Liver (tissue), 9 donors: ENCODE results near the gene GRIA1. TPM values are rescaled to one million over a fixed set of nuclear protein-coding genes. Genes with fewer than 3 reads are reported as not detected.

Source experiments
- DNase-seq: peaks from one replicate; pipeline ENCODE4 v3.0.0-alpha.2; 2017; ENCODE audit warnings: low spot score
- H3K27ac ChIP-seq, 2 donors: one replicate each; pipeline ENCODE4 v1.7.0; 2013; ENCODE audit warnings: inconsistent platforms in 2 of 2, low read length in 2 of 2, control low read depth in 1 of 2, low read depth in 1 of 2, mild to moderate bottlenecking in 1 of 2
- H3K27me3 ChIP-seq, 4 donors: one replicate each; pipeline versions ENCODE4 v1.6.1 to v1.7.0; 2013; ENCODE audit warnings: low read length in 3 of 4, inconsistent platforms in 1 of 4, mild to moderate bottlenecking in 1 of 4, moderate library complexity in 1 of 4; ENCODE audit not compliant: control insufficient read depth in 4 of 4, insufficient read depth in 4 of 4
- H3K36me3 ChIP-seq, 4 donors: one replicate each; pipeline versions ENCODE4 v1.6.1 to v1.7.0; 2013; ENCODE audit warnings: low read length in 3 of 4, mild to moderate bottlenecking in 3 of 4, low read depth in 1 of 4, moderate library complexity in 1 of 4; ENCODE audit not compliant: control insufficient read depth in 4 of 4, insufficient read depth in 3 of 4
- H3K4me1 ChIP-seq, 4 donors: one replicate each; pipeline versions ENCODE4 v1.6.1 to v1.7.0; 2013; ENCODE audit warnings: low read length in 3 of 4, mild to moderate bottlenecking in 3 of 4, moderate library complexity in 1 of 4; ENCODE audit not compliant: control insufficient read depth in 4 of 4, insufficient read depth in 4 of 4
- H3K4me3 ChIP-seq, 3 donors: one replicate each; pipeline versions ENCODE4 v1.6.1 to v1.7.0; 2013; ENCODE audit warnings: low read length in 3 of 3, control low read depth in 1 of 3, low read depth in 1 of 3, mild to moderate bottlenecking in 1 of 3
- H3K9ac ChIP-seq, 2 donors: one replicate each; pipeline ENCODE4 v1.7.0; 2013; ENCODE audit warnings: low read length in 2 of 2, mild to moderate bottlenecking in 2 of 2, moderate library complexity in 2 of 2, control low read depth in 1 of 2, low read depth in 1 of 2
- H3K9me3 ChIP-seq, 4 donors: one replicate each; pipeline versions ENCODE4 v1.6.1 to v1.7.0; 2013; ENCODE audit warnings: low read length in 3 of 4; ENCODE audit not compliant: control insufficient read depth in 4 of 4
- EGR1 ChIP-seq, 2 donors: IDR thresholded peaks; 2 replicates each; pipeline ENCODE4 v1.6.1; 2016 to 2018; ENCODE audit warnings: antibody characterized with exemption in 2 of 2, low read depth in 2 of 2
- FOXA1 ChIP-seq: IDR thresholded peaks from 2 replicates; pipeline ENCODE4 v1.6.1; 2016; ENCODE audit warnings: antibody characterized with exemption
- FOXA2 ChIP-seq: IDR thresholded peaks from 2 replicates; pipeline ENCODE4 v1.6.1; 2016; ENCODE audit warnings: antibody characterized with exemption
- GABPA ChIP-seq, 2 donors: IDR thresholded peaks in 1 of 2; conservative IDR thresholded peaks in 1 of 2; 2 replicates each; pipeline ENCODE4 v1.6.1; 2016; ENCODE audit warnings: antibody characterized with exemption in 2 of 2, mild to moderate bottlenecking in 1 of 2, moderate library complexity in 1 of 2
- HNF4A ChIP-seq, 2 donors: conservative IDR thresholded peaks; 2 replicates each; pipeline ENCODE4 v1.6.1; 2016; ENCODE audit warnings: antibody characterized with exemption in 2 of 2, mild to moderate bottlenecking in 2 of 2
- HNF4G ChIP-seq: IDR thresholded peaks from 2 replicates; pipeline ENCODE4 v1.6.1; 2016; ENCODE audit warnings: antibody characterized with exemption
- JUND ChIP-seq, 2 donors: IDR thresholded peaks; 2 replicates each; pipeline ENCODE4 v1.6.1; 2016; ENCODE audit warnings: antibody characterized with exemption in 2 of 2
- NR2F2 ChIP-seq: IDR thresholded peaks from 2 replicates; pipeline ENCODE4 v1.6.1; 2016; ENCODE audit warnings: antibody characterized with exemption
- RAD21 ChIP-seq, 2 donors: IDR thresholded peaks; 2 replicates each; pipeline ENCODE4 v1.6.1; 2016; ENCODE audit warnings: antibody characterized with exemption in 2 of 2, mild to moderate bottlenecking in 2 of 2
- RXRA ChIP-seq, 2 donors: IDR thresholded peaks; 2 replicates each; pipeline ENCODE4 v1.6.1; 2017 to 2018; ENCODE audit warnings: antibody characterized with exemption in 2 of 2, mild to moderate bottlenecking in 1 of 2
- SP1 ChIP-seq: IDR thresholded peaks from 2 replicates; pipeline ENCODE4 v1.6.1; 2018; ENCODE audit warnings: antibody characterized with exemption, mild to moderate bottlenecking
- TAF1 ChIP-seq: conservative IDR thresholded peaks from 2 replicates; pipeline ENCODE4 v1.6.1; 2016; ENCODE audit warnings: antibody characterized with exemption, mild to moderate bottlenecking
- YY1 ChIP-seq: IDR thresholded peaks from 2 replicates; pipeline ENCODE4 v1.6.1; 2016; ENCODE audit warnings: antibody characterized with exemption, mild to moderate bottlenecking
- WGBS: extraction: QIAGEN DNeasy Blood & Tissue Kit; methylation state at CpG from one replicate; pipeline ENCODE4 v1.1.7; 2013; 5-methylcytosine and 5-hydroxymethylcytosine counted together
- polyA plus RNA-seq, 2 donors: library from polyadenylated mRNA; stranded (reverse) in 1 of 2; unstranded in 1 of 2; fragments of 200-250 nt in 1 of 2; fragments of >200 nt in 1 of 2; fragmentation: Nextera tagmentation in 1 of 2; extraction: Ambion mirVana in 1 of 2; gene quantifications; one replicate each; pipeline versions ENCODE4 v1.2.1 to v1.2.3, GENCODE V29; 2013 to 2015
- total RNA-seq, 2 donors: library from RNA; depleted of rRNA; stranded (reverse); fragments of >200 nt; gene quantifications; one replicate each; pipeline ENCODE4 v1.2.3, GENCODE V29; 2014
- TF ChIP-seq, protein P1 (sequence below): IDR thresholded peaks from 2 replicates; pipeline ENCODE4 v1.6.1; 2016; ENCODE audit warnings: antibody characterized with exemption
- TF ChIP-seq, protein P2 (sequence below): fragments of 150-350 bp; IDR thresholded peaks from 2 replicates; pipeline ENCODE4 v1.5.1; 2017; ENCODE audit warnings: improper control_type of control experiment, low read depth, low read length; ENCODE audit not compliant: missing input control
- TF ChIP-seq, protein P3 (sequence below): IDR thresholded peaks from 2 replicates; pipeline ENCODE4 v1.6.1; 2016; ENCODE audit warnings: antibody characterized with exemption, mild to moderate bottlenecking
- TF ChIP-seq, protein P4 (sequence below): IDR thresholded peaks from 2 replicates; pipeline ENCODE4 v1.6.1; 2016; ENCODE audit warnings: antibody characterized with exemption
- TF ChIP-seq, protein P5 (sequence below): IDR thresholded peaks from 2 replicates; pipeline ENCODE4 v1.6.1; 2016; ENCODE audit warnings: antibody characterized with exemption
- donor health status: healthy.
- donor health status: healthy.
- donor health status: healthy.
- donor health status: healthy.
- donor health status: healthy.

Gene GRIA1
- total and polyA plus RNA-seq, 4 donors = 0.08 TPM; not detected in 3

DNA sequence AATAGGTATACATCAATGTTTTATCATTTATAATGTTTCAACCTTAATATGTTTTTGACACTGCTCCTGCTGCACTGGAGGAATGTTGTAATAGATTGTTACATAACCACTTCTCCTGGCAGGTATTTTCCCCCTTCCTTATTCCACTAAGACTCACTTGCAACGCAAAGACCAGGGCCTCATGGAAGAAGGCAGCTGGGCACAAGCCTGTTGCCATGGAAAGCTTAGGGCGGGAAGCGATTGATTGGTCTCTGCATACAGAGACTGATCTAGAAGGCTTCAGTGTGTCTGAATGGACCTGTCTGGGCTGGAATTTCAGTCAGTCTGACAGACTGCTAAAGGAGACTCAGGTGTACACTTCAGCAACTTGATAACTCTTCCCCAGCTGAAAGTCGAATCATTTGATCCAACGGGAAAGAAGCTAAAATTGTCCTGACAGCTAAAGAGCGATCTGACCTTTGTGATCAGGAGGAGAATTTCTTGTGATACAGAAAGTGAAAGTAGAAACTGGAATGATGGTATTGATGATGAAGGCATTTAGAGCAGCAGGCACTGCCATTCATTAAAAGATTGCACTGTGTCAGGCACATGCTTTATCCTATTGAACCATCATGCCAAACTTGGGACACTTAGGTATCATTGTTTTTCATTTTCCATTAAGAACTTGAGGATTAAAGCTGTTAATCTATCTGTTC lies 65.1 kb downstream of the GRIA1 start:
- DNase-seq = no peak
- Histone ChIP-seq H3K9me3 (no peaks in the 10 kb centered on the region), H3K27me3 (no peaks in the 10 kb centered on the region), H3K36me3 (no peaks in the 10 kb centered on the region), H3K27ac (no peak overlapping the region), H3K4me1 (peaks cover 0 to 6% (median 0%) of the 10 kb centered on the region in 4 donors), H3K4me3 (peak overlapping the region; percentile 35 to 46 (median 37)), H3K9ac (no peak overlapping the region)
- peak; percentile 20 to 40 for TF ChIP-seq HNF4A (conservative IDR thresholded peaks at IDR 0.05)
- peak in 1 of 2 donors; percentile 11 for TF ChIP-seq RXRA (IDR thresholded peaks at IDR 0.05)
- TF ChIP-seq SP1 = peak; percentile 46
- TF ChIP-seq, protein P1, sequence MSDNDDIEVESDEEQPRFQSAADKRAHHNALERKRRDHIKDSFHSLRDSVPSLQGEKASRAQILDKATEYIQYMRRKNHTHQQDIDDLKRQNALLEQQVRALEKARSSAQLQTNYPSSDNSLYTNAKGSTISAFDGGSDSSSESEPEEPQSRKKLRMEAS = peak; percentile 71
- TF ChIP-seq JUND (IDR thresholded peaks at IDR 0.05) = no peak
- WGBS = 27% methylated on average over 6 of the region's 6 CpGs

DNA sequence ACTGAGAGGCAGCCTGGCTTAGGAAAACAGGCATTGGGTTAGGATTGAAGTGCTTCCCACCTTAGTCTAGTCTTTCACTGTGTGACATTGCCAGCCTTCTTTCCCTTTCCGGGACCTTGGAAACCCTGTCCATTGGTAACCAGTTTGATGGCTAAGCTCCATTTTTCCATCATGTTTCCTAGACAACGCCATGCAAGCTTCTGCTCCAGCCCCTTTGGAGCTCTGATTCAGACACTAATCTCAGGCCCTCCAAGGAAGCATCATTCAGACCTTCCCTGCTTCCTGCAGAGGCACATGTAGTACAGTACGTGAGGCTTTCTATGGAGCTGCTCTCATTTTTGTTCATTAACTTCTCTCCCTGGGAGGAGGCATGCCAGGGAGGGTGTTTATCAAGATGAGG lies 68.5 kb downstream of the GRIA1 start:
- TF ChIP-seq TAF1 (no peak), YY1 (no peak), FOXA1 (no peak), SP1 (no peak), GABPA (IDR thresholded peaks at IDR 0.05 in 1 of 2, conservative IDR thresholded peaks at IDR 0.05 in 1 of 2) (no peak), RAD21 (IDR thresholded peaks at IDR 0.05) (no peak), HNF4A (conservative IDR thresholded peaks at IDR 0.05) (no peak), JUND (IDR thresholded peaks at IDR 0.05) (no peak), HNF4G (no peak), FOXA2 (no peak), EGR1 (IDR thresholded peaks at IDR 0.05; ENCODE audit: low read depth in 2 of 2) (no peak), RXRA (IDR thresholded peaks at IDR 0.05) (no peak), NR2F2 (no peak)
- TF ChIP-seq, protein P2, sequence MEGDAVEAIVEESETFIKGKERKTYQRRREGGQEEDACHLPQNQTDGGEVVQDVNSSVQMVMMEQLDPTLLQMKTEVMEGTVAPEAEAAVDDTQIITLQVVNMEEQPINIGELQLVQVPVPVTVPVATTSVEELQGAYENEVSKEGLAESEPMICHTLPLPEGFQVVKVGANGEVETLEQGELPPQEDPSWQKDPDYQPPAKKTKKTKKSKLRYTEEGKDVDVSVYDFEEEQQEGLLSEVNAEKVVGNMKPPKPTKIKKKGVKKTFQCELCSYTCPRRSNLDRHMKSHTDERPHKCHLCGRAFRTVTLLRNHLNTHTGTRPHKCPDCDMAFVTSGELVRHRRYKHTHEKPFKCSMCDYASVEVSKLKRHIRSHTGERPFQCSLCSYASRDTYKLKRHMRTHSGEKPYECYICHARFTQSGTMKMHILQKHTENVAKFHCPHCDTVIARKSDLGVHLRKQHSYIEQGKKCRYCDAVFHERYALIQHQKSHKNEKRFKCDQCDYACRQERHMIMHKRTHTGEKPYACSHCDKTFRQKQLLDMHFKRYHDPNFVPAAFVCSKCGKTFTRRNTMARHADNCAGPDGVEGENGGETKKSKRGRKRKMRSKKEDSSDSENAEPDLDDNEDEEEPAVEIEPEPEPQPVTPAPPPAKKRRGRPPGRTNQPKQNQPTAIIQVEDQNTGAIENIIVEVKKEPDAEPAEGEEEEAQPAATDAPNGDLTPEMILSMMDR = no peak
- TF ChIP-seq, protein P3, sequence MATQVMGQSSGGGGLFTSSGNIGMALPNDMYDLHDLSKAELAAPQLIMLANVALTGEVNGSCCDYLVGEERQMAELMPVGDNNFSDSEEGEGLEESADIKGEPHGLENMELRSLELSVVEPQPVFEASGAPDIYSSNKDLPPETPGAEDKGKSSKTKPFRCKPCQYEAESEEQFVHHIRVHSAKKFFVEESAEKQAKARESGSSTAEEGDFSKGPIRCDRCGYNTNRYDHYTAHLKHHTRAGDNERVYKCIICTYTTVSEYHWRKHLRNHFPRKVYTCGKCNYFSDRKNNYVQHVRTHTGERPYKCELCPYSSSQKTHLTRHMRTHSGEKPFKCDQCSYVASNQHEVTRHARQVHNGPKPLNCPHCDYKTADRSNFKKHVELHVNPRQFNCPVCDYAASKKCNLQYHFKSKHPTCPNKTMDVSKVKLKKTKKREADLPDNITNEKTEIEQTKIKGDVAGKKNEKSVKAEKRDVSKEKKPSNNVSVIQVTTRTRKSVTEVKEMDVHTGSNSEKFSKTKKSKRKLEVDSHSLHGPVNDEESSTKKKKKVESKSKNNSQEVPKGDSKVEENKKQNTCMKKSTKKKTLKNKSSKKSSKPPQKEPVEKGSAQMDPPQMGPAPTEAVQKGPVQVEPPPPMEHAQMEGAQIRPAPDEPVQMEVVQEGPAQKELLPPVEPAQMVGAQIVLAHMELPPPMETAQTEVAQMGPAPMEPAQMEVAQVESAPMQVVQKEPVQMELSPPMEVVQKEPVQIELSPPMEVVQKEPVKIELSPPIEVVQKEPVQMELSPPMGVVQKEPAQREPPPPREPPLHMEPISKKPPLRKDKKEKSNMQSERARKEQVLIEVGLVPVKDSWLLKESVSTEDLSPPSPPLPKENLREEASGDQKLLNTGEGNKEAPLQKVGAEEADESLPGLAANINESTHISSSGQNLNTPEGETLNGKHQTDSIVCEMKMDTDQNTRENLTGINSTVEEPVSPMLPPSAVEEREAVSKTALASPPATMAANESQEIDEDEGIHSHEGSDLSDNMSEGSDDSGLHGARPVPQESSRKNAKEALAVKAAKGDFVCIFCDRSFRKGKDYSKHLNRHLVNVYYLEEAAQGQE = no peak
- TF ChIP-seq, protein P4, sequence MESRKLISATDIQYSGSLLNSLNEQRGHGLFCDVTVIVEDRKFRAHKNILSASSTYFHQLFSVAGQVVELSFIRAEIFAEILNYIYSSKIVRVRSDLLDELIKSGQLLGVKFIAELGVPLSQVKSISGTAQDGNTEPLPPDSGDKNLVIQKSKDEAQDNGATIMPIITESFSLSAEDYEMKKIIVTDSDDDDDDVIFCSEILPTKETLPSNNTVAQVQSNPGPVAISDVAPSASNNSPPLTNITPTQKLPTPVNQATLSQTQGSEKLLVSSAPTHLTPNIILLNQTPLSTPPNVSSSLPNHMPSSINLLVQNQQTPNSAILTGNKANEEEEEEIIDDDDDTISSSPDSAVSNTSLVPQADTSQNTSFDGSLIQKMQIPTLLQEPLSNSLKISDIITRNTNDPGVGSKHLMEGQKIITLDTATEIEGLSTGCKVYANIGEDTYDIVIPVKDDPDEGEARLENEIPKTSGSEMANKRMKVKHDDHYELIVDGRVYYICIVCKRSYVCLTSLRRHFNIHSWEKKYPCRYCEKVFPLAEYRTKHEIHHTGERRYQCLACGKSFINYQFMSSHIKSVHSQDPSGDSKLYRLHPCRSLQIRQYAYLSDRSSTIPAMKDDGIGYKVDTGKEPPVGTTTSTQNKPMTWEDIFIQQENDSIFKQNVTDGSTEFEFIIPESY = no peak
- TF ChIP-seq, protein P5, sequence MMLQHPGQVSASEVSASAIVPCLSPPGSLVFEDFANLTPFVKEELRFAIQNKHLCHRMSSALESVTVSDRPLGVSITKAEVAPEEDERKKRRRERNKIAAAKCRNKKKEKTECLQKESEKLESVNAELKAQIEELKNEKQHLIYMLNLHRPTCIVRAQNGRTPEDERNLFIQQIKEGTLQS = no peak
- TF ChIP-seq, protein P1 = no peak
- no peaks in the 10 kb centered on the region for H3K9me3 ChIP-seq
- H3K9ac ChIP-seq = no peak overlapping the region
- H3K27ac ChIP-seq = no peak overlapping the region
- peaks cover 0 to 2% (median 0%) of the 10 kb centered on the region in 4 donors for H3K27me3 ChIP-seq
- H3K4me1 ChIP-seq = peaks cover 0 to 6% (median 0%) of the 10 kb centered on the region in 4 donors
- H3K36me3 ChIP-seq = no peaks in the 10 kb centered on the region
- WGBS = 77% methylated on average over 3 of the region's 3 CpGs
- DNase-seq = no peak
- H3K4me3 ChIP-seq = no peak overlapping the region
